OCI-M2 (cell line): ENCODE data around the gene TMEM125.

Experiments
- DNase-seq: peaks from one replicate; lab custom pipeline; 2025; ENCODE audit not compliant: unreplicated experiment; lab: John Stamatoyannopoulos, UW

Gene TMEM125

DNA sequence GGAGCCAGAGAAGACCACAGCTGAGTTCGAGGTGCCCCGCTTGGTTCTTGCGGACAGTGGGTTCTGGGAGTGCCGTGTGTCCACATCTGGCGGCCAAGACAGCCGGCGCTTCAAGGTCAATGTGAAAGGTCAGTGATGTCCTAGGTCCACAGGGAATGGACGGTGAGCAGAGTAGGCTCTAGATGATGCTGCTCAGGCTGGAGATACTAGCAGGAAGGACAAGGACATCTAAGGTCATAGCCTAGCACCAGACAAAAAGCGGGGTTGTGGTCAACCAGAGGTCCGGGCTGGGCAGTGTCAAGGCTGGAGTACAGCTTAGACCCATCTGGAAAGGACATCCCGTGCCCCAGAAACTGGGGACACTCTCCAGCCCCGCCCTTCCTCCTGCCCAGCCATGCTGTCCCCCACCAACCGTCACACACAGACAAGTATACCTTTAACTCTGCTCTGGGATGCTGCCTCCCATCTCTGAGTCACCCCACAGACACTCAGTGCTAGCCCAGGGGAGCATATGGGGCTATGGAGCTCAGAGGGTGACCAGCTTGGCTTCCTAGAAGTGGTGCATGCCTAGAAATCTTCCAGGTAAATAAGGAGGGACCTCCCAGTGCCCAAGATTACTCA lies 39.7 kb downstream of the TMEM125 start:
- no peak for DNase-seq

DNA sequence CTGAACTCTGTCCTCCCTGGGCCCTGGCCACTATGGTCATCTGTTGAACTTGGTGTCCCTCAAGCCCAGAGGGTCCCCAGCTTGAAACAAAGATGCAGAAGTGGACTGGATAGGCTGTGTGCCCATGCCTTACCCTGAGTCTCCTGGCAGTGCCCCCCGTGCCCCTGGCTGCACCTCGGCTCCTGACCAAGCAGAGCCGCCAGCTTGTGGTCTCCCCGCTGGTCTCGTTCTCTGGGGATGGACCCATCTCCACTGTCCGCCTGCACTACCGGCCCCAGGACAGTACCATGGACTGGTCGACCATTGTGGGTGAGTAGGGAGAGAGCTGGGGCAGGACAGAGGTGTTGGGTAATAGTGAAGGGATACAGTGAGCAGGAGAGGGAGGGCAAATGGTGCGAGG lies 41.7 kb downstream of the TMEM125 start:
- DNase-seq: no peak

DNA sequence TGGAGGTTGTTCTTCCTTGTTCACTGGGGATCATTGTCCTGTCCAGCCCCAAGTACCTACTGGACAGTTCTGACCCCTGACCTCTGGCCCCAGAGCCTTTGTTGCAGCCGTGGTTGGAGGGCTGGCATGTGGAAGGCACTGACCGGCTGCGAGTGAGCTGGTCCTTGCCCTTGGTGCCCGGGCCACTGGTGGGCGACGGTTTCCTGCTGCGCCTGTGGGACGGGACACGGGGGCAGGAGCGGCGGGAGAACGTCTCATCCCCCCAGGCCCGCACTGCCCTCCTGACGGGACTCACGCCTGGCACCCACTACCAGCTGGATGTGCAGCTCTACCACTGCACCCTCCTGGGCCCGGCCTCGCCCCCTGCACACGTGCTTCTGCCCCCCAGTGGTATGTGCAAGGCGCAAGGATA lies 42.4 kb downstream of the TMEM125 start:
- no peak for DNase-seq

DNA sequence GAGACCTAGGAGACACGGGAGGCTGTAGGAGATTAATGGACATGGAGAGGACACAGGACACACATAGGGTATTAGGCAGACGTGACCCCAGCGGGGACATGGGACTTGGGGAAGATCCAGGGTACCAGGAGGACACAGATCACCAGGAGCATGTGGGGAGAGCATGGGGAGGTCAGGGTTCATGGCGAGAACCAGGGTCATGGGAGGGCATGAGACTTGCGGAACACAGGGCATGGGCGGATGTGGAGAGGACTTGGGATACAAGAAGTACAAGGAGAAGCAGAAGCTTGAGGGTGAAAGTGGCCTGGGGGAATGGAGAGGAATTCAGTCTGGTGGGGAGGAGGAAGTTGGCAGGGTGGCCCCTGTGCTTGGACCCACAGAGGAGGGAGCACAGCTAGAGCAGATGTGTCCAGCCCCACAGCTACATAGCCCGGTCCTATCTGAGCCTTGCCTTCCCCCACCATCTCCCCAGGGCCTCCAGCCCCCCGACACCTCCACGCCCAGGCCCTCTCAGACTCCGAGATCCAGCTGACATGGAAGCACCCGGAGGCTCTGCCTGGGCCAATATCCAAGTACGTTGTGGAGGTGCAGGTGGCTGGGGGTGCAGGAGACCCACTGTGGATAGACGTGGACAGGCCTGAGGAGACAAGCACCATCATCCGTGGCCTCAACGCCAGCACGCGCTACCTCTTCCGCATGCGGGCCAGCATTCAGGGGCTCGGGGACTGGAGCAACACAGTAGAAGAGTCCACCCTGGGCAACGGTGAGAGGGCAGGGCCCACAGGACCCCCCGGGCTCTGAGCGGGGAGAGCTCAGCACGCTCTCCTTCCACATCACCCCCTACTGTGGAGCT lies 43.1 kb downstream of the TMEM125 start:
- no peak for DNase-seq

DNA sequence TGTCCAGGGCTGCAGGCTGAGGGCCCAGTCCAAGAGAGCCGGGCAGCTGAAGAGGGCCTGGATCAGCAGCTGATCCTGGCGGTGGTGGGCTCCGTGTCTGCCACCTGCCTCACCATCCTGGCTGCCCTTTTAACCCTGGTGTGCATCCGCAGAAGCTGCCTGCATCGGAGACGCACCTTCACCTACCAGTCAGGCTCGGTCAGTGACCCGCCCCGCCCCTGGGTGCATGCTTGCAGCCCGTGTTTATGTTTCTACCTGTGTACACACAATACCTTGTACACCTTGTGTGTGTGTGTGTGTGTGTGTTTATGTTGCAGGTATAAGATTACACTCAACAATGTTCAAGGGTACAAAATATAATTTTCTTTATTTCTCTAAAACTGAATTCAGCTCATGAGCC lies 44.0 kb downstream of the TMEM125 start:
- no peak for DNase-seq

DNA sequence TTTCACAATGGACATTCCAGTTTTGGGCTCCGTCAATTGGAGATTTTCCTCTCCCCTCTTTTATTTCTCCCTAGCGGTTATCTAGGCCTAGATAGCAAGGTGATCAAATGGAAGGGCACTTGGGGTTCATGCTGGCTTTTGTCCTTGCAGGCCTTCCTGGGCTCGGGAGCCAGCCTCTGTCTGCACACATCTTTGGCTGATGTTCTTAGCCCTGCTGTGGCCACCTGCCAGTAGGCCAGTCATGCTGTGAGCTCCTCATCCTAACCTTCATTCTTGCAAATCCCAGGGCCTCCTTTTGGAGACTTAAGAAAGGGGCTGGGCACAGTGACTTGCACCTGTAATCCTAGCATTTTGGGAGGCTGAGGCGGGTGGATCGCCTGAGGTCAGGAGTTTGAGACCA lies 44.5 kb downstream of the TMEM125 start:
- DNase-seq: no peak

DNA sequence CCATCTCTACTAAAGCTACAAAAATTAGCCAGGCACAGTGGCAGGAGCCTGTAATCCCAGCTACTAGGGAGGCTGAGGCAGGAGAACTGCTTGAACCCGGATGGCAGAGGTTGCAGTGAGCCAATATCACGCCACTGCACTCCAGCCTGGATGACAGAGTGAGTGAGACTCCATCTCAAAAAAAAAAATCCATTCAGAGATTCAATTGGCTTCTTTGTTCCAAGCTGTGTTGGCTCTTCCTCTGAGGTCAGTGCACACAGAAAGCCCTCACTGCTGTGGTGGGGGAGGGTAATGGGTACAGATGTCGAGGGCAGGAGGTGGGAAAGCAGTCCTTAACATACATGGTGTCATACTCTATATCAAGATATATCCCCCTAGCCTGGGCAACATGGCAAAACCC lies 45.7 kb downstream of the TMEM125 start:
- no peak for DNase-seq

DNA sequence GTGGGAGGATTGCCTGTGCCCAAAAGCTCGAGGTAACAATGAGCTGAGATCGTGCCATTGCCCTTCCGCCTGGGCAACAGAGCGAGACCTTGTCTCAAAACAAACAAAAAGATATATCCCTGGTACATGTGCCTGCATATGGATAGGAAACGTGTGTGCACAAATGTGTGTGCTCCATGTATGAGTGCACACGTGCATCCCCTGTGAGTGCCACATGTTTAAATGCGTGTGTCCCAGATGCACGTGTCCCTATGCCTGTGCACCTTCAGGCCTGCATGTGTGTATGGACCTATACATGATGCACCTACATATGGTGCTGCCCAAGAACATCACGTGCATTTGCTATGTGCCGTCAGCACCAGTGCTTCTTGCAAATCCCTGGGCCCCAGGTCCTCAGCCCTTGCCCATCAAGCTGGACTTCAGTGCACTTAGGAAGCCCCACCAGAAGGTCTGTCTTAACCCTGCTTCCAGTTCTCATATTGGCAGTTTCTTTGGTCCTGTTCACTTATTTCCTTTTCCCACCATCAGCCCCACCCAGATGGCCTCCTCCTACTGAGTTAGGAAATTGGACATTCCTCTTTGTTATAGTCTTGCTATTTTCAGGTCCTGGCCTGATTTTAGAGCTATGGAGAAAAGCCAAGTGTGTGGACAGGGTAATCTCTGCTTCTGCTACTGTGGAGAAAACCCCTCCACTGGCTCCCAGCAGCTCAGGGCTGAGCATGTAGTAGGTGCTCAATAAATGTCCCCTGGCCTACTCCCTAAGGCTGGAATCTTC lies 46.4 kb downstream of the TMEM125 start:
- no peak for DNase-seq

DNA sequence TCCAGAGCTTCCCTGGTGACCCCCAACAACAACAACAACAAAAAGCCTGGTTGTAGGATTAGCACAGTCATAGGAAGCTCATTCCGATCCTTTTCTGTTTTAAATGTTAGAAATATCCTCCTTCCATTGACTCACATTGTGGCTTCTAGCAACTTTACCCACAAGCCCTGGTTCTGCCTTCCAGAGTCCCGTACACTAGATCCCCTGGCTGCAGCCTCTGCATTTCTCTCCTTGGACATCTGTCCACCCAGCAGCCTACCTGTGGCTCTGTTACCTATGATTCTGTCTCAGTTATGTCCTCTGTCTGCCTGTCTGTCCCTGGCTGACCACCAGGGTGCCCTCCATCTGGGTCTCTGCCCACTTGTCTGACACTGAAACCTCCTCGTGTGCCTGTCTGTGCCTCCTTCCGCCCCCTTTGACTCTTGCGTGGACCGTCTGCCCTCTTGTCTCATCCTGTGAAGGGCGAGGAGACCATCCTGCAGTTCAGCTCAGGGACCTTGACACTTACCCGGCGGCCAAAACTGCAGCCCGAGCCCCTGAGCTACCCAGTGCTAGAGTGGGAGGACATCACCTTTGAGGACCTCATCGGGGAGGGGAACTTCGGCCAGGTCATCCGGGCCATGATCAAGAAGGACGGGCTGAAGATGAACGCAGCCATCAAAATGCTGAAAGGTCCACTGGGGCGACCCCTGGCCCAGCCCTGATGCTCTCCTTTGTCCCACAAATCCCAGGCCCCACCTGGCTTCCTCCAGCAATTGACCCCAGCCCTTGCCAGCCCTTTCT lies 47.1 kb downstream of the TMEM125 start:
- DNase-seq: no peak

DNA sequence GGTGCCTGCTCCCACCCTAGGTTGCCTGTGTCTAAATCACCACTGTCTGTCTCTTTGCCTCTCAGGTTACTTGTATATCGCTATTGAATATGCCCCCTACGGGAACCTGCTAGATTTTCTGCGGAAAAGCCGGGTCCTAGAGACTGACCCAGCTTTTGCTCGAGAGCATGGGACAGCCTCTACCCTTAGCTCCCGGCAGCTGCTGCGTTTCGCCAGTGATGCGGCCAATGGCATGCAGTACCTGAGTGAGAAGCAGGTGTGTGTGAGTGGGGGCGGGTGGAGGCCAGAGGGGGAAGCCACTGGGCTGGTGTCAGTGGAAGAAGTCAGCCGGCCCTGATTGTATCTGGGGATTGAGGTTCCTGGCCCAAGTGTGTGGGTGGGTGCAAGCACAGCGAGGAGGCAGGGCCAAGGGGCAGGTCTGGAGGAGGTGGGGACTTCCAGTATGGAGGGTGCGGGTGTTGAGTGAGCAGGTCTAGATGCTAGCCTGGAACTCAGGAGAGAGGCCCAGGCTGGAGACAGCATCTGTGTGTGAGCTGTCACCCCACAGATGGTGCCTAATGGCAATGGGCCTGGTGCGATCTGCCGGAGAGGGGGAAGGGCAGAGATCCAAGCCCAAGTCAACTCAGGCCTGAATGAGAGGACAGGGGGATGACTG lies 48.2 kb downstream of the TMEM125 start:
- no peak for DNase-seq

DNA sequence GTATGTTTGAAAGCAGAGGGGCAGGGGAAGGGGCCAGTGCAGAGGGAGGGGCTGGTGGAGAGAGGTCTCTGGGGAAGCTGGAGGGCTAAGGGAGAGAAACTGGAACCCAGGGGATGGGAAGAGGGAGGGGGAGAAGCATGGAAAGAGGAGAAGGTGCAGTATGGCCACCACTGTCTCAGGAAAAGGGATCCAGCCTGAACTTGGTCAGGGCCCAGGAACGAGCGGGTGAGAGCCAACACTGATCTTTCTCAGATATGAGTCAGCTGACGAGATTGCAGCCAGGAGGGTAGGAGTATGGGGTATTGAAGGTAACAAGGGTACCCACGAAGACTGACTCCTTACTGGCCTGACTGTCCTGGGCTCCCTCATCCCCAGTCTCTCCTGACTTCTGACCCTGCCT lies 49.0 kb downstream of the TMEM125 start:
- no peak for DNase-seq

DNA sequence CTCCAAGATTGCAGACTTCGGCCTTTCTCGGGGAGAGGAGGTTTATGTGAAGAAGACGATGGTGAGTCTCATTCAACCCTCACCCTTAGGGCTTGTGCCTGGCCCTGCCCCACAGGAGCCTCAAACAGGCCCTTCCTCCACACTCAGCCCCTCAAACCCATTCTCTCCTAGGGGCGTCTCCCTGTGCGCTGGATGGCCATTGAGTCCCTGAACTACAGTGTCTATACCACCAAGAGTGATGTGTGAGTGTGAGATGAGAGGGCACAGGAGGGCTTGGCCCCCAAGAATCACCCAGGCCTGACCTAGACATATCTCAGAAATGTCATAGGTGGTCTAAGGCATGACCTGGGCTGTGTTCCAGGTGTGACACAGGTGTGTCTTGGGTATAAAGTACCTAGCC lies 49.5 kb downstream of the TMEM125 start:
- DNase-seq: no peak

DNA sequence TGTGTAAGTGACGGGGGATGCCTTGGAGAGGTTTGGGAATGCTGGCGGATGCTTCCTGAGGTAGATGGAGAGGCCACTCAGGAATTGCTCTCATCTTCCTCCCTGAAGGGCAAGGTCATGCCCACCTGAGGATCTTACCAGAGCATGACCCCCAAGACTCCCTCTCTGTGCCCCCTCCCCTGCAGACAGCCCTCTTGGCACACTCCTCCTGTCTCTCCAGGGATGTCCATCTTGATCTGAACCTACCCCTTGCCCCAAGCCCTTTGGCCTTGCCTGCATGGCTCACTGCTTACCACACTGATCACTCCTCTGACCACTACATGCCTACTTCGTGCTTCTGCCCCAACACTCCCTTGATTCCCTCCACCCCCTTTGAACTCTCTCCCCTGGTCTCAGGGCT lies 50.0 kb downstream of the TMEM125 start:
- no peak for DNase-seq

DNA sequence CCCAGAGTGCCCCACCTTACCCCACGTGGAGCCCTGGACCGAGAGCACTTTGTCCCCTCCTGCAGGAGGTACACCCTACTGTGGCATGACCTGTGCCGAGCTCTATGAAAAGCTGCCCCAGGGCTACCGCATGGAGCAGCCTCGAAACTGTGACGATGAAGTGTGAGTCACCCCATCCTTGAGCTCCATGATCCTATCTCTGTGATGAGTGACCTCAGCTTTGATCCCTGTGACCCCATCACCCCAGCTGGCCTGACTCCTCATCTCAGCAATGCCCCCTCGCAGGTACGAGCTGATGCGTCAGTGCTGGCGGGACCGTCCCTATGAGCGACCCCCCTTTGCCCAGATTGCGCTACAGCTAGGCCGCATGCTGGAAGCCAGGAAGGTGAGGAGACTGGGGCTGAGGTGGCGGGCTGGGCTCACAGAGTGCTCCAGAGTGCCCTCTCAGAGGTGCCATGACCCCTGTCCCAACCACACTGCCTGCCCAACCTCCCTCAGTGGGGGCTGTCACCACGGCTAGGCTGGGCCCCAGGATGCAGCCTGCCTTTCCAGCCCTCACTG lies 51.6 kb downstream of the TMEM125 start:
- DNase-seq: no peak

DNA sequence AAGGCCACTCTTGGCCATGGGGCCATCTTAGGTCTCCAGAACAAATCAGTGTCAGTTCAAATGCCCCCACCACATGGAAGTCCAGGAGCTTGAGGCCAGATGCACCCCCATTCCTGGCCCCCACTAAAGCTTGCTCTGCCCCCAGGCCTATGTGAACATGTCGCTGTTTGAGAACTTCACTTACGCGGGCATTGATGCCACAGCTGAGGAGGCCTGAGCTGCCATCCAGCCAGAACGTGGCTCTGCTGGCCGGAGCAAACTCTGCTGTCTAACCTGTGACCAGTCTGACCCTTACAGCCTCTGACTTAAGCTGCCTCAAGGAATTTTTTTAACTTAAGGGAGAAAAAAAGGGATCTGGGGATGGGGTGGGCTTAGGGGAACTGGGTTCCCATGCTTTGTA lies 52.7 kb downstream of the TMEM125 start:
- DNase-seq: no peak
